SK-N-SH (cell line): ENCODE results near the gene CHST11.

Experiments used
- CHD2 ChIP-seq: fragments of 150-350 bp; IDR thresholded peaks from 2 replicates; pipeline ENCODE4 v1.6.1; 2018; ENCODE audit warnings: low read length; ENCODE audit not compliant: partially characterized antibody
- CTCF ChIP-seq: fragments of 200-600 bp; sonication (generic); IDR thresholded peaks from 2 replicates; pipeline ENCODE4 v1.6.1; 2017; ENCODE audit warnings: antibody characterized with exemption, mild to moderate bottlenecking, moderate library complexity
- ELF1 ChIP-seq: IDR thresholded peaks from 2 replicates; pipeline ENCODE4 v1.4.0; 2012
- EZH2phosphoT487 ChIP-seq: fragments of 200-600 bp; sonication (generic); IDR thresholded peaks from 2 replicates; pipeline ENCODE4 v1.6.1; 2017; ENCODE audit warnings: low read depth, mixed run types, mild to moderate bottlenecking, antibody characterized with exemption, moderate library complexity, borderline replicate concordance
- MAX ChIP-seq: IDR thresholded peaks from 2 replicates; pipeline ENCODE4 v1.4.0; 2012; ENCODE audit warnings: low read depth
- MEF2A ChIP-seq: IDR thresholded peaks from 2 replicates; pipeline ENCODE4 v1.4.0; 2012; ENCODE audit warnings: low read depth, borderline replicate concordance
- RAD21 ChIP-seq: IDR thresholded peaks from 2 replicates; pipeline ENCODE4 v1.6.1; 2012; ENCODE audit warnings: mild to moderate bottlenecking, low read length
- REST ChIP-seq: IDR thresholded peaks from 2 replicates; pipeline ENCODE4 v1.6.1; 2012; ENCODE audit warnings: mild to moderate bottlenecking, low read depth, low read length, moderate library complexity
- TAF1 ChIP-seq: IDR thresholded peaks from 2 replicates; pipeline ENCODE4 v1.6.1; 2012; ENCODE audit warnings: low read depth, mild to moderate bottlenecking, low read length, moderate library complexity, borderline replicate concordance
- USF1 ChIP-seq: IDR thresholded peaks from 2 replicates; pipeline ENCODE4 v1.4.0; 2012; ENCODE audit warnings: low read depth, borderline replicate concordance

- TF ChIP-seq CTCF = no peak
- TF ChIP-seq REST = no peak
- no peak for TF ChIP-seq EZH2phosphoT487
- no peak for TF ChIP-seq RAD21
- no peak for TF ChIP-seq MEF2A
- TF ChIP-seq MAX = 0 out of 2 replicates have a peak, but pooled peaks have one; percentile 16
- TF ChIP-seq TAF1 = no peak
- TF ChIP-seq ELF1 = no peak
- no peak for TF ChIP-seq USF1
- TF ChIP-seq CHD2 = no peak
Measured at GRCh38 chr12:104588047-104588920, 131.5 kb downstream of the CHST11 start.
